ENCODE measurements around the gene TAS2R4. TPM values are rescaled to one million over a fixed set of nuclear protein-coding genes. Genes with fewer than 3 reads are reported as not detected.
"Not testable (repeated sequence)": the region's sequence is repeated elsewhere in the genome, so short reads cannot be mapped to it uniquely, and the experiment has no call there.

TAS2R4 gene
- polyA plus RNA-seq, 1 donor: 2.6 TPM

GRCh38 chr7:141820067-141820466 is 43.6 kb downstream of the TAS2R4 start:
- Histone ChIP-seq H3K27ac (ENCODE audit: low read length) (no peak overlapping the region), H3K4me3 (ENCODE audit: low read length) (no peak overlapping the region), H3K27me3 (ENCODE audit: control insufficient read depth, insufficient read depth, low read length) (no peaks in the 10 kb centered on the region), H3K36me3 (ENCODE audit: control insufficient read depth, insufficient read depth, low read length) (peaks cover 4% of the 10 kb centered on the region), H3K4me1 (ENCODE audit: control insufficient read depth, insufficient read depth, low read length) (no peaks in the 10 kb centered on the region), H3K9me3 (ENCODE audit: control insufficient read depth, low read depth, low read length) (no peaks in the 10 kb centered on the region)
- 83% methylated on average over 1 of the region's 1 CpG for WGBS (ENCODE audit: insufficient coverage, low lambda C conversion rate)
- no peak for DNase-seq

GRCh38 chr7:141822432-141822831 is 46.0 kb downstream of the TAS2R4 start:
- not testable (repeated sequence) for H3K4me1 ChIP-seq (ENCODE audit: control insufficient read depth, insufficient read depth, low read length); DNase-seq; H3K4me3 ChIP-seq (ENCODE audit: low read length); H3K9me3 ChIP-seq (ENCODE audit: control insufficient read depth, low read depth, low read length); H3K27me3 ChIP-seq (ENCODE audit: control insufficient read depth, insufficient read depth, low read length); H3K27ac ChIP-seq (ENCODE audit: low read length); H3K36me3 ChIP-seq (ENCODE audit: control insufficient read depth, insufficient read depth, low read length)

Other genes with a start within 250 kb of the TAS2R4 start
- 27.4 TPM for gene AGK, start 225.3 kb upstream of the TAS2R4 start, polyA plus RNA-seq
- gene DENND11, start 74.5 kb upstream of the TAS2R4 start, polyA plus RNA-seq: 53.4 TPM
- 5.1 TPM for gene WEE2, start 68.3 kb upstream of the TAS2R4 start, polyA plus RNA-seq
- 134 TPM for gene SSBP1, start 38.3 kb upstream of the TAS2R4 start, polyA plus RNA-seq
- 0.15 TPM for gene TAS2R3, start 12.6 kb upstream of the TAS2R4 start, polyA plus RNA-seq
- 6.6 TPM for gene TAS2R5, start 13.5 kb downstream of the TAS2R4 start, polyA plus RNA-seq
- gene PRSS37, start 64.8 kb downstream of the TAS2R4 start, polyA plus RNA-seq: 0.34 TPM
- gene OR9A4, start 139.7 kb downstream of the TAS2R4 start, polyA plus RNA-seq: not detected
- gene CLEC5A, start 170.3 kb downstream of the TAS2R4 start, polyA plus RNA-seq: 0.09 TPM
- gene TAS2R38, start 197.1 kb downstream of the TAS2R4 start, polyA plus RNA-seq: 0.16 TPM
- gene MGAM, start 219.2 kb downstream of the TAS2R4 start, polyA plus RNA-seq: 8.6 TPM